Right lobe of liver (tissue), 4 donors: ENCODE data around the gene OGFOD3.

Source experiments
- CTCF ChIP-seq, 4 donors: fragments of 200-600 bp in 3 of 4; fragments of 450-650 bp in 1 of 4; IDR thresholded peaks; one replicate each; pipeline versions ENCODE4 v1.5.1 to v1.8.0; 2016 to 2022; ENCODE audit warnings: antibody characterized with exemption in 4 of 4, mild to moderate bottlenecking in 2 of 4
- POLR2A ChIP-seq: fragments of 450-650 bp; IDR thresholded peaks from one replicate; pipeline ENCODE4 v1.6.1; 2017; ENCODE audit warnings: antibody characterized with exemption, mild to moderate bottlenecking
- donor health status: DM: no; HTN: no; CAD: no.
- donor health status: DM: no; HTN: no; CAD: no.
- donor health status: DM: no; HTN: yes; CAD: no.

DNA sequence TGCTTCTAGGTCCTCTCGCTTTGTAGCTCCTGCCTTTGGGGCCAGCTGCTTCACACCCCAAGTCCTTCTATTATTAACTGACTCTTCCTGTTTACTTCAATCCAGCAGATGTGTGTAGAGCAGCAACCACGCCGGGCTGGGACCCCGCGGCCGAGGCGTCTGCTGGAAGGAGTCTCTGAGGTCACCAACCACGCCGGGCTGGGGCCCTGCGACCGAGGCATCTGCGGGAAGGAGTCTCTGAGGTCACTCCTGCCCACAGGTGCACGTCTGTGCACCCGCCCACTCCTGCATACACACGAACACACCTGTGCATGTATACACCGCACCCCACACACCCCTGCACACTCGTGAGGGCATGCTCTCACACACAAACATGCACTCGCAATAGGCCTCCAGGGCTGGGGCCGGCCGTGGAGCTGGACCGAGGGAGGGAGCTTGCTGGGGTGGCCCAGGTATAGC, 67.1 kb downstream of the OGFOD3 start:
- TF ChIP-seq CTCF (IDR thresholded peaks at IDR 0.05) (no peak), POLR2A (no peak)
